Type B pancreatic cell (in vitro differentiated cells): ENCODE measurements around the gene CRK. TPM values are rescaled to one million over a fixed set of nuclear protein-coding genes. Genes with fewer than 3 reads are reported as not detected.
"Not testable (repeated sequence)": the region's sequence is repeated elsewhere in the genome, so short reads cannot be mapped to it uniquely, and the experiment has no call there.

Source experiments
- DNase-seq: peaks from one replicate; pipeline ENCODE4 v3.0.0; 2021; ENCODE audit warnings: mixed read lengths; ENCODE audit not compliant: unreplicated experiment; ENCODE audit errors: extremely low spot score
- H3K27ac Mint-ChIP-seq: 2 replicates; pipeline ENCODE4 v1.8.0; 2021; ENCODE audit warnings: mild to moderate bottlenecking, mixed read lengths
- H3K27me3 Mint-ChIP-seq: 2 replicates; pipeline ENCODE4 v1.8.0; 2021; ENCODE audit warnings: mixed read lengths
- H3K36me3 Mint-ChIP-seq: 2 replicates; pipeline ENCODE4 v1.8.0; 2021; ENCODE audit warnings: mixed read lengths
- H3K4me1 Mint-ChIP-seq: one replicate; pipeline ENCODE4 v1.8.0; 2021; ENCODE audit warnings: mixed read lengths; ENCODE audit not compliant: unreplicated experiment
- H3K4me3 Mint-ChIP-seq: 2 replicates; pipeline ENCODE4 v1.8.0; 2021; ENCODE audit warnings: mild to moderate bottlenecking, mixed read lengths
- H3K9me3 Mint-ChIP-seq: 2 replicates; pipeline ENCODE4 v1.8.0; 2021; ENCODE audit warnings: mixed read lengths
- CTCF ChIP-seq: fragments of 200-600 bp; sonication (generic); conservative IDR thresholded peaks from 2 replicates; pipeline ENCODE4 v1.5.0; 2021; ENCODE audit warnings: antibody characterized with exemption, mild to moderate bottlenecking
- total RNA-seq: library from RNA; stranded (reverse); gene quantifications from 2 replicates; pipeline ENCODE4 v1.2.1, GENCODE V29; 2021; ENCODE audit warnings: low replicate concordance

Gene CRK
- total RNA-seq, 1 donor from 2014 or later = 49.5 TPM

- Mint-ChIP-seq H3K4me3 (no peak overlapping the region), H3K27ac (peak overlapping the region; percentile 20), H3K27me3 (no peaks in the 10 kb centered on the region), H3K9me3 (no peaks in the 10 kb centered on the region), H3K4me1 (peaks cover 46% of the 10 kb centered on the region), H3K36me3 (peaks cover 15% of the 10 kb centered on the region)
- no peak for TF ChIP-seq CTCF
- DNase-seq = no peak
Measured at GRCh38 chr17:1379930-1380313, 76.1 kb downstream of the CRK start.

- no peak for TF ChIP-seq CTCF
- no peaks in the 10 kb centered on the region for H3K9me3 Mint-ChIP-seq
- no peaks in the 10 kb centered on the region for H3K27me3 Mint-ChIP-seq
- H3K4me1 Mint-ChIP-seq = peaks cover 51% of the 10 kb centered on the region
- DNase-seq = no peak
- no peak overlapping the region for H3K4me3 Mint-ChIP-seq
- peaks cover 15% of the 10 kb centered on the region for H3K36me3 Mint-ChIP-seq
- peak overlapping the region; percentile 20 for H3K27ac Mint-ChIP-seq
Measured at GRCh38 chr17:1379208-1379929, 76.7 kb downstream of the CRK start.

GRCh38 chr17:1378476-1378860 is 77.6 kb downstream of the CRK start:
- H3K36me3 Mint-ChIP-seq = peaks cover 15% of the 10 kb centered on the region
- H3K4me3 Mint-ChIP-seq, H3K9me3 Mint-ChIP-seq, DNase-seq, H3K27ac Mint-ChIP-seq, H3K27me3 Mint-ChIP-seq: not testable (repeated sequence)
- H3K4me1 Mint-ChIP-seq = peaks cover 53% of the 10 kb centered on the region

GRCh38 chr17:1377334-1377733 is 78.7 kb downstream of the CRK start:
- no peaks in the 10 kb centered on the region for H3K9me3 Mint-ChIP-seq
- peak overlapping the region; percentile 80 for H3K27ac Mint-ChIP-seq
- no peaks in the 10 kb centered on the region for H3K27me3 Mint-ChIP-seq
- H3K4me3 Mint-ChIP-seq = no peak overlapping the region
- no peak for DNase-seq
- peaks cover 55% of the 10 kb centered on the region for H3K4me1 Mint-ChIP-seq
- H3K36me3 Mint-ChIP-seq = peaks cover 15% of the 10 kb centered on the region
- no peak for TF ChIP-seq CTCF

- Mint-ChIP-seq H3K4me3 (peak overlapping the region; percentile 69), H3K27ac (peak overlapping the region; percentile 80), H3K4me1 (peaks cover 52% of the 10 kb centered on the region), H3K27me3 (no peaks in the 10 kb centered on the region), H3K9me3 (no peaks in the 10 kb centered on the region), H3K36me3 (peaks cover 11% of the 10 kb centered on the region)
- no peak for DNase-seq
- TF ChIP-seq CTCF = no peak
Measured at GRCh38 chr17:1376061-1376460, 80.0 kb downstream of the CRK start.

- no peak for TF ChIP-seq CTCF
- H3K27me3 Mint-ChIP-seq = no peaks in the 10 kb centered on the region
- peak overlapping the region; percentile 80 for H3K27ac Mint-ChIP-seq
- peaks cover 11% of the 10 kb centered on the region for H3K36me3 Mint-ChIP-seq
- no peaks in the 10 kb centered on the region for H3K9me3 Mint-ChIP-seq
- no peak for DNase-seq
- H3K4me1 Mint-ChIP-seq = peaks cover 49% of the 10 kb centered on the region
- peak overlapping the region; percentile 69 for H3K4me3 Mint-ChIP-seq
Measured at GRCh38 chr17:1375615-1376014, 80.4 kb downstream of the CRK start.
